CD4-positive, alpha-beta T cell (primary cell): ENCODE measurements around the gene CCBE1. TPM values are rescaled to one million over a fixed set of nuclear protein-coding genes. Genes with fewer than 3 reads are reported as not detected.
"Not testable (repeated sequence)": the region's sequence is repeated elsewhere in the genome, so short reads cannot be mapped to it uniquely, and the experiment has no call there.

Experiments
- ATAC-seq: fragments of 200-7000 bp; cut with Tn5 transposase; one replicate; pipeline ENCODE4 v1.10.0; 2022; ENCODE audit warnings: mild to moderate bottlenecking; ENCODE audit not compliant: poor library complexity
- CTCF ChIA-PET: fragments of 350-600 bp; sonication (Branson Sonifier 250); formaldehyde crosslinking; loops from one replicate; lab custom pipeline; 2021; ENCODE audit warnings: antibody characterized with exemption, inconsistent platforms; lab: Charles Lee
- POLR2A ChIA-PET: fragments of 350-600 bp; sonication (Branson Sonifier 250); formaldehyde crosslinking; loops from one replicate; lab custom pipeline; 2021; ENCODE audit warnings: antibody characterized with exemption, inconsistent platforms; lab: Charles Lee
- DNase-seq, 14 experiments: peaks; one replicate each; pipeline ENCODE4 v3.0.0-alpha.2; 2013 to 2020; ENCODE audit warnings: mixed read lengths in 2 of 14
- H3K27ac ChIP-seq, 2 donors: one replicate each; pipeline versions ENCODE4 v1.5.1 to v1.7.0; 2013; ENCODE audit warnings: low read length in 2 of 2, low read depth in 1 of 2, mild to moderate bottlenecking in 1 of 2
- H3K27me3 ChIP-seq, 2 experiments: 1 replicate in 1 of 2; 2 replicates in 1 of 2; pipeline versions ENCODE4 v1.6.1 to v1.7.0; 2013; ENCODE audit warnings: low read length in 2 of 2, control low read depth in 1 of 2, mild to moderate bottlenecking in 1 of 2, moderate library complexity in 1 of 2; ENCODE audit not compliant: insufficient read depth in 2 of 2, control insufficient read depth in 1 of 2
- H3K36me3 ChIP-seq: one replicate; pipeline ENCODE4 v1.6.1; 2013; ENCODE audit warnings: low read length, control low read depth; ENCODE audit not compliant: insufficient read depth
- H3K4me1 ChIP-seq: one replicate; pipeline ENCODE4 v1.6.1; 2013; ENCODE audit warnings: low read length, control low read depth; ENCODE audit not compliant: insufficient read depth
- H3K4me3 ChIP-seq: one replicate; pipeline ENCODE4 v1.5.1; 2013; ENCODE audit warnings: mild to moderate bottlenecking, low read length, moderate library complexity
- H3K9me3 ChIP-seq, 2 experiments: 1 replicate in 1 of 2; 2 replicates in 1 of 2; pipeline versions ENCODE4 v1.6.1 to v1.7.0; 2013; ENCODE audit warnings: low read length in 2 of 2, mild to moderate bottlenecking in 2 of 2, control low read depth in 1 of 2, moderate library complexity in 1 of 2; ENCODE audit not compliant: control insufficient read depth in 1 of 2, insufficient read depth in 1 of 2
- H3K27ac Mint-ChIP-seq: one replicate; pipeline ENCODE4 v1.8.0; 2020; ENCODE audit warnings: mixed read lengths
- H3K27me3 Mint-ChIP-seq: one replicate; pipeline ENCODE4 v1.8.0; 2021; ENCODE audit warnings: mixed read lengths
- H3K36me3 Mint-ChIP-seq: one replicate; pipeline ENCODE4 v1.8.0; 2021; ENCODE audit warnings: low read depth, mixed read lengths
- H3K4me1 Mint-ChIP-seq: one replicate; pipeline ENCODE4 v1.8.0; 2021; ENCODE audit warnings: low read depth, mixed read lengths
- H3K4me3 Mint-ChIP-seq: one replicate; pipeline ENCODE4 v1.8.0; 2020; ENCODE audit warnings: mild to moderate bottlenecking, mixed read lengths
- H3K9me3 Mint-ChIP-seq: one replicate; pipeline ENCODE4 v1.8.0; 2020; ENCODE audit warnings: mixed read lengths
- intact Hi-C, 2 experiments: fragments of 100-400 bp; cut with DNase I in 1 of 2; cut with micrococcal nuclease in 1 of 2; formaldehyde crosslinking; loops; one replicate each; pipeline versions ENCODE4 v1.15.1 to v1.9.0; 2023 to 2025; cut with DNase I, micrococcal nuclease
- total RNA-seq, 174 experiments: library from RNA in 2 of 174; stranded (reverse) in 2 of 174; gene quantifications; one replicate each; pipeline ENCODE4 v1.2.3 and lab custom pipeline; 2021 to 2026
- TF ChIP-seq, protein P1 (sequence below): fragments of 200-600 bp; IDR thresholded peaks from one replicate; pipeline ENCODE4 v1.8.0; 2022; ENCODE audit warnings: antibody characterized with exemption, mild to moderate bottlenecking

Gene CCBE1
- total RNA-seq, 2 experiments from 2014 or later: not detected

GRCh38 chr18:59650266-59650820 is 46.9 kb downstream of the CCBE1 start:
- TF ChIP-seq, protein P1, sequence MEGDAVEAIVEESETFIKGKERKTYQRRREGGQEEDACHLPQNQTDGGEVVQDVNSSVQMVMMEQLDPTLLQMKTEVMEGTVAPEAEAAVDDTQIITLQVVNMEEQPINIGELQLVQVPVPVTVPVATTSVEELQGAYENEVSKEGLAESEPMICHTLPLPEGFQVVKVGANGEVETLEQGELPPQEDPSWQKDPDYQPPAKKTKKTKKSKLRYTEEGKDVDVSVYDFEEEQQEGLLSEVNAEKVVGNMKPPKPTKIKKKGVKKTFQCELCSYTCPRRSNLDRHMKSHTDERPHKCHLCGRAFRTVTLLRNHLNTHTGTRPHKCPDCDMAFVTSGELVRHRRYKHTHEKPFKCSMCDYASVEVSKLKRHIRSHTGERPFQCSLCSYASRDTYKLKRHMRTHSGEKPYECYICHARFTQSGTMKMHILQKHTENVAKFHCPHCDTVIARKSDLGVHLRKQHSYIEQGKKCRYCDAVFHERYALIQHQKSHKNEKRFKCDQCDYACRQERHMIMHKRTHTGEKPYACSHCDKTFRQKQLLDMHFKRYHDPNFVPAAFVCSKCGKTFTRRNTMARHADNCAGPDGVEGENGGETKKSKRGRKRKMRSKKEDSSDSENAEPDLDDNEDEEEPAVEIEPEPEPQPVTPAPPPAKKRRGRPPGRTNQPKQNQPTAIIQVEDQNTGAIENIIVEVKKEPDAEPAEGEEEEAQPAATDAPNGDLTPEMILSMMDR: no peak
- Histone ChIP-seq H3K27me3 (no peaks in the 10 kb centered on the region), H3K36me3 (no peaks in the 10 kb centered on the region), H3K27ac (no peak overlapping the region), H3K4me3 (no peak overlapping the region), H3K9me3 (peaks cover 0 to 6% of the 10 kb centered on the region in 2 experiments), H3K4me1 (no peaks in the 10 kb centered on the region)
- Mint-ChIP-seq H3K9me3 (peaks cover 2% of the 10 kb centered on the region), H3K27me3 (peaks cover 22% of the 10 kb centered on the region), H3K27ac (no peak overlapping the region), H3K36me3 (no peaks in the 10 kb centered on the region), H3K4me1 (no peaks in the 10 kb centered on the region), H3K4me3 (no peak overlapping the region)
- ChIA-PET CTCF (no interaction called here), POLR2A (no interaction called here)
- intact Hi-C loops: no loop called here
- no peak for ATAC-seq
- DNase-seq: no peak

- DNase-seq: no peak
- H3K36me3 ChIP-seq: no peaks in the 10 kb centered on the region
- no peaks in the 10 kb centered on the region for H3K27me3 ChIP-seq
- no peak overlapping the region for H3K4me3 Mint-ChIP-seq
- TF ChIP-seq, protein P1: no peak
- H3K27me3 Mint-ChIP-seq: peaks cover 18% of the 10 kb centered on the region
- ChIA-PET CTCF (no interaction called here), POLR2A (no interaction called here)
- H3K4me1 Mint-ChIP-seq: no peaks in the 10 kb centered on the region
- H3K27ac ChIP-seq: no peak overlapping the region
- peaks cover 0 to 6% of the 10 kb centered on the region in 2 experiments for H3K9me3 ChIP-seq
- no peak overlapping the region for H3K4me3 ChIP-seq
- no peak for ATAC-seq
- no peaks in the 10 kb centered on the region for H3K4me1 ChIP-seq
- intact Hi-C loops: no loop called here
- H3K36me3 Mint-ChIP-seq: no peaks in the 10 kb centered on the region
- H3K9me3 Mint-ChIP-seq: peaks cover 2% of the 10 kb centered on the region
- no peak overlapping the region for H3K27ac Mint-ChIP-seq
Measured at GRCh38 chr18:59649591-59649990, 47.6 kb downstream of the CCBE1 start.

DNA sequence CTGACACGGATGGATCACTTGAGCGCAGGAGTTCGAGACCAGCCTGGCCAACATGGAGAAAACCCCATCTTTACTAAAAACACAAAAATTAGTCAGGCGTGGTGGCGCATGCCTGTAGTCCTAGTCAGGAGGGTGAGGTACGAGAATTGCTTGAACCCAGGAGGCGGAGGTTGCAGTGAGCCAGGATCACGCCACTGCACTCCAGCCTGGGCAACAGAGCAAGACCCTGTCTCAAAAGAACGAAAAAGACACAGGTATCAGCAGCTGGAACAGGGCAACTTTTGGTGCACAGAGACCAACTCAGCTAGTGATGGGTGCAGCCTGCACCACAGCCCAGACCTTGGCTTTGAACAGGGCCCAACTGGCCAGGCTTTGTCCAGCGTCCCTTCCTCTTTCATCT is 48.8 kb downstream of the CCBE1 start:
- H3K36me3 ChIP-seq, H3K27me3 ChIP-seq, DNase-seq, H3K36me3 Mint-ChIP-seq, POLR2A ChIA-PET, intact Hi-C loops, CTCF ChIA-PET, H3K4me3 Mint-ChIP-seq, H3K9me3 ChIP-seq, H3K4me3 ChIP-seq, ATAC-seq, H3K4me1 ChIP-seq, H3K27ac Mint-ChIP-seq, H3K27ac ChIP-seq, H3K9me3 Mint-ChIP-seq, H3K4me1 Mint-ChIP-seq: not testable (repeated sequence)
- H3K27me3 Mint-ChIP-seq: peaks cover 18% of the 10 kb centered on the region

- Histone ChIP-seq H3K27ac (no peak overlapping the region), H3K4me1 (no peaks in the 10 kb centered on the region), H3K4me3 (no peak overlapping the region), H3K9me3 (peaks cover 0 to 3% of the 10 kb centered on the region in 2 experiments), H3K36me3 (no peaks in the 10 kb centered on the region), H3K27me3 (no peaks in the 10 kb centered on the region)
- TF ChIP-seq, protein P1: no peak
- intact Hi-C loops: no loop called here
- Mint-ChIP-seq H3K27me3 (peaks cover 18% of the 10 kb centered on the region), H3K9me3 (peaks cover 2% of the 10 kb centered on the region), H3K4me1 (no peaks in the 10 kb centered on the region), H3K27ac (no peak overlapping the region), H3K36me3 (no peaks in the 10 kb centered on the region), H3K4me3 (no peak overlapping the region)
- ChIA-PET CTCF (no interaction called here), POLR2A (no interaction called here)
- ATAC-seq (no peak), DNase-seq (no peak)
Measured at GRCh38 chr18:59646963-59647307, 50.3 kb downstream of the CCBE1 start.
